Measurements from ENCODE around the gene PPP4R3A. TPM values are rescaled to one million over a fixed set of nuclear protein-coding genes. Genes with fewer than 3 reads are reported as not detected.

PPP4R3A gene
- total RNA-seq, 1 experiment from 2014 or later, result 74.4 TPM

DNA sequence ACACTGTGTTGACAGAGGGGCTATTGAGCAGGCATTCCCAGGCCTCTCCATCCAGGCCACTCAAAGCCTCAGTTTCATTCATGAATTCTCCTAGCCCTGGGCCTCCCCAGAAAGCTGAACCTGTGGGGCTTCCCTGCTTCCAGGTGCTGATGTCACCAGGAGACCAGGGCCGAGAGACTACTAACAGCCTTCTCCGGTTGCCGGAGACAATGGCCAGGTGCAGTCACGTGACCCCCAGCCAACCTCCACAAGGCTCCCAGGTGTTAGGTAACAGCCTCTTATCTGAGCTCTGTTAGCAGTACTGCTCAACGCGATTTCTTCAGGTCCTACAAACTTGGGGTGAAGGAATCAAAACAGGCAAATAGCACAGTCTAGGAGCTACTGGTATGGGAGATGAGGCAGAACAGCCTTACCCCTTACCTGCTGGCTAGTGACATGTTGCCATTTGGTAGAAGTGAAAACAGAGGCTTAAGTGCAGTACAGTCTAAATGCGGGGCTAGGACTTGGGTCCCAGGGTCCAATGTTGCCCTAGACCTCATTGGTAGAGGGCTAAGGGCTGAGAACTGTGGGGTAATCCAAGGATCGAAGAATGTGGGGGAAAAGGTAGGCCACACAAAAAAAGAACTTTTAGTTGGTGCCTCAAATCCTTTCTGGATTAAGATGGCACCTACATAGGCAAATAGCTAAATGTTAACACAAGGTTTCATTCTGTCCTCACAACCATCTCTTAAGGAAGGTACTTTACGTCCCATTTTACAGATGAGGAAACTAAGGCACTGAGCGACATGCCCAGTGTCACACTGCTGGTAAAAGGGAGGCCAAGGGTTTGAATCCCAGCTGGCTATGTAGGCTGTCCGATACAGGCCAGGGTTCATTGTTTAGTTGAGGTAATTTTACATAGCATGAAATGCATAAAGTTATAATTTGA is 96.3 kb downstream of the PPP4R3A start:
- BruUV-seq (replicated peaks), result no TSS peak
- ChIA-PET CTCF (no interaction called here), POLR2A (ENCODE audit: unreplicated experiment) (no interaction called here)
- no peaks in the 10 kb centered on the region for H4K20me1 ChIP-seq (ENCODE audit: low read length)
- H3K27me3 ChIP-seq (ENCODE audit: low read length), result no peaks in the 10 kb centered on the region
- H2AFZ ChIP-seq (ENCODE audit: low read length), result no peak overlapping the region
- H3K4me3 ChIP-seq (ENCODE audit: low read length), result no peak overlapping the region
- no peak overlapping the region for H3K9ac ChIP-seq (ENCODE audit: low read length)
- H3K4me2 ChIP-seq (ENCODE audit: low read length), result no peak overlapping the region
- ATAC-seq, result no peak
- DNase-seq, result no peak
- H3K27ac ChIP-seq (ENCODE audit: low read length), result no peak overlapping the region
- intact Hi-C loops (cut with micrococcal nuclease), result no loop called here
- no peaks in the 10 kb centered on the region for H3K9me3 ChIP-seq (ENCODE audit: low read length)
- 0 out of 2 replicates have a peak, but pooled peaks cover 4% of the 10 kb centered on the region for H3K36me3 ChIP-seq (ENCODE audit: low read depth, low read length)
- peaks cover 12% of the 10 kb centered on the region for H3K4me1 ChIP-seq (ENCODE audit: insufficient read depth, low read length)
- H3K79me2 ChIP-seq (ENCODE audit: low read length), result peaks cover 58% of the 10 kb centered on the region
- H3K9me2 ChIP-seq (replicated peaks; ENCODE audit: low read length), result no peaks in the 10 kb centered on the region
- H3F3A ChIP-seq (ENCODE audit: low read length, unreplicated experiment), result no peaks in the 10 kb centered on the region
- no peak for TF ChIP-seq EZH2phosphoT487 (IDR thresholded peaks at IDR 0.05; ENCODE audit: borderline replicate concordance, low read length)
- TF ChIP-seq EZH2 (IDR thresholded peaks at IDR 0.05; ENCODE audit: low read length, unreplicated experiment), result no peak
- no peak for TF ChIP-seq CTCF (conservative IDR thresholded peaks at IDR 0.05; ENCODE audit: low read depth, low read length)

DNA sequence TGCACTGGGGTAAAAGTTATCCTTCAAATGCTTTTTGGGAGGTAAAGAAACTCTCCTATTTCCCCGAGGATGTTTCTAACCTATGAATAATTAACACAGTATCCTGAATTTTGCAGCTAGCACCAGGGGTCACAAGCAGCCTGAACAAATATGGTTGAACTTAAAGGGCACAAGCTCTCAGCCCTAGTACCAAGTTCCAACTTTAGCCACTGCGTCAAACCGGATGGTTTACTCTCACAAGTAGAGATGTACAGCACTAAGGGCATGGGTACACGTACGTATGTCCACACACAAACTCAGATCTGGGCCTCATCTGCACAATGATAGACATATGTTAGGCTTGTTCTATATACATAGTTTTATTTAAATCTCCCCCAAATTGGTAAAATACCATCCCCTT is 97.2 kb downstream of the PPP4R3A start:
- Histone ChIP-seq H3K4me3 (ENCODE audit: low read length) (no peak overlapping the region), H3K27me3 (ENCODE audit: low read length) (no peaks in the 10 kb centered on the region), H3K4me1 (ENCODE audit: insufficient read depth, low read length) (peaks cover 5% of the 10 kb centered on the region), H3K36me3 (ENCODE audit: low read depth, low read length) (peaks cover 8% of the 10 kb centered on the region), H3K4me2 (ENCODE audit: low read length) (no peak overlapping the region), H3K79me2 (ENCODE audit: low read length) (peaks cover 58% of the 10 kb centered on the region), H3F3A (ENCODE audit: low read length, unreplicated experiment) (no peaks in the 10 kb centered on the region), H2AFZ (ENCODE audit: low read length) (no peak overlapping the region), H3K27ac (ENCODE audit: low read length) (no peak overlapping the region), H3K9me2 (replicated peaks; ENCODE audit: low read length) (no peaks in the 10 kb centered on the region), H3K9ac (ENCODE audit: low read length) (no peak overlapping the region), H4K20me1 (ENCODE audit: low read length) (no peaks in the 10 kb centered on the region), H3K9me3 (ENCODE audit: low read length) (no peaks in the 10 kb centered on the region)
- intact Hi-C loops (cut with micrococcal nuclease), result no loop called here
- CTCF ChIA-PET, result no interaction called here
- ATAC-seq (no peak), DNase-seq (no peak)
- TF ChIP-seq EZH2phosphoT487 (IDR thresholded peaks at IDR 0.05; ENCODE audit: borderline replicate concordance, low read length) (no peak), CTCF (conservative IDR thresholded peaks at IDR 0.05; ENCODE audit: low read depth, low read length) (no peak), EZH2 (IDR thresholded peaks at IDR 0.05; ENCODE audit: low read length, unreplicated experiment) (no peak)
- POLR2A ChIA-PET (ENCODE audit: unreplicated experiment), result no interaction called here
- BruUV-seq (replicated peaks), result no TSS peak

All from PC-3 (cell line).